Activated T-cell treated with anti-CD3 and anti-CD28 coated beads, Interleukin-2, amount 50 U/mL, for 4 hours (primary cell): Measurements from ENCODE around the gene NUP210L. TPM values are rescaled to one million over a fixed set of nuclear protein-coding genes. Genes with fewer than 3 reads are reported as not detected.

Source experiments
- ATAC-seq, 2 donors: fragments of 200-7000 bp; cut with Tn5 transposase; one replicate each; pipeline ENCODE4 v1.10.0; 2021
- DNase-seq: peaks from one replicate; pipeline ENCODE4 v3.0.0-alpha.2; 2020
- H3K27me3 Mint-ChIP-seq: one replicate; pipeline ENCODE4 v1.8.0; 2021; ENCODE audit warnings: low read depth, mixed read lengths
- H3K36me3 Mint-ChIP-seq: one replicate; pipeline ENCODE4 v1.8.0; 2022; ENCODE audit warnings: mixed read lengths; ENCODE audit not compliant: insufficient read depth
- H3K4me1 Mint-ChIP-seq: one replicate; pipeline ENCODE4 v1.8.0; 2021; ENCODE audit warnings: low read depth, mixed read lengths
- H3K4me3 Mint-ChIP-seq: one replicate; pipeline ENCODE4 v1.8.0; 2021; ENCODE audit warnings: mild to moderate bottlenecking, moderate library complexity, mixed read lengths
- H3K9me3 Mint-ChIP-seq: one replicate; pipeline ENCODE4 v1.8.0; 2021; ENCODE audit warnings: mixed read lengths
- total RNA-seq, 3 donors: library from RNA; stranded (reverse); gene quantifications; one replicate each; pipeline ENCODE4 v1.2.1, GENCODE V29; 2021

NUP210L gene
- total RNA-seq, 3 donors from 2014 or later: 0.05 to 0.08 (median 0.08) TPM

DNA sequence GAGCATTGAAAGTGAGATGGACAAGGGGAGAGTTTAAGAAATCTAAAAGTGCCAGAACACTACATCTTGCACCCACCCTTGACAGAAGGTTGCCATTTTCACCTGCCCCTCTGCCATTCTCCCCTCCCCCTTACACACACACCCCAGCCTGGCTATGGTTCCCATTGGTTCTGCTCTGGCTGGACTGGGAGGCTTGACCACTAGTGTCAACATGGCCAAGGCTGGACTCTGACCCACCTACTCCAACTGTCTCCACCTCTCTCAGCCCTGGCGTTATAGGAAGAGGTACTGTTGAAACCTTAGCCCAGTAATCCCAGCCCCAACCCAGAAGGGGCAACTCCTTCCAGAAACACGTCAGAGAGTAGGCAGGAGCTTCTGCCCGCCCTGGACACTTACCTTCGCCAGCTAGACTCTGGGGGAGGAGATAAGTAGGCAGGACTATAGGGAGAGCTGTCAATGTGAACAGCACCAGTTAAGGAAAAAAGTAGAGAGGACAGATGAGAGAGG is 201.0 kb downstream of the NUP210L start:
- H3K9me3 Mint-ChIP-seq: no peaks in the 10 kb centered on the region
- ATAC-seq (no peak), DNase-seq (no peak)
- H3K27me3 Mint-ChIP-seq: no peaks in the 10 kb centered on the region
- peaks cover 24% of the 10 kb centered on the region for H3K36me3 Mint-ChIP-seq
- peaks cover 39% of the 10 kb centered on the region for H3K4me1 Mint-ChIP-seq
- H3K4me3 Mint-ChIP-seq: no peak overlapping the region

DNA sequence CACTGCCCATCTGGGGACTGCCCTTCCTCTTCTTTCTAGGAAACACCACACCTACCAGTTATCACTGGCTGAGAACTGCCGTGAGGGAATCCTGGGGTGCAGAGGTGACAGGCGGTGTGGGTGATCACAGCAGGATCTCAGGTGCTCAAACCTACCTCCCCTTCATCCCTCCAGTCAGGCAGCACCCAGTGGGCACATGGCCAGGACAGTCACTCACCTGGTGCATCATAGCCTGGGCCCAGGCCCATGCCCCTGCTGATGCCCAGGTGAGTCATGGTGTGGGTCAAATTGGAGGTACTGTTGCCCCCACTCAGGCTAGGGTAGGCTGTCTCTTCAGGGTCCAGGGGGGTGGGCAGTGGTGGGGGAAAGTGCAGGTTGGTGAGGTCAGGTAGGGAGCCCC is 203.1 kb downstream of the NUP210L start:
- H3K4me3 Mint-ChIP-seq: no peak overlapping the region
- ATAC-seq: no peak
- no peak for DNase-seq
- no peaks in the 10 kb centered on the region for H3K27me3 Mint-ChIP-seq
- peaks cover 27% of the 10 kb centered on the region for H3K36me3 Mint-ChIP-seq
- H3K4me1 Mint-ChIP-seq: peaks cover 33% of the 10 kb centered on the region
- H3K9me3 Mint-ChIP-seq: no peaks in the 10 kb centered on the region

DNA sequence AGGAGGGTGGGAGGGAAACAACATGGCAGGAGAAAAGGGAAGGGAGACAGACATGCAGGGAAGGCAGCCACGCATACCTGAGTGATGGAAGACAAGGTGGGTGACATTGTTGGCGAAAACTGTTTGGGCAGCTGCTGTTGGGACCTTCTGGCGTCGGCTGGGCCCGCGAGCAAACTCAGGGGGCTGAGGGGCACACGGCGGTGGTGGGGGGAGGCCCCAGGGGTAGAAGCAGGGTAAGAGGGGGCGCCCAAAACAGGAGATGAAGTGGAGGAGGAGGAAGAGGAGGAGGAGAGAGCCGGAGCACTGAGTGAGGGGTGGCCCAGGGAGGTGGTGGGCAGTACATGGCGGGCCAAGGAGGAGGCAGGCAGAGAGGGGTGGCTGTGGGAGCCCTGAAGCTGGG is 203.7 kb downstream of the NUP210L start:
- H3K4me3 Mint-ChIP-seq: no peak overlapping the region
- ATAC-seq (no peak), DNase-seq (no peak)
- peaks cover 29% of the 10 kb centered on the region for H3K4me1 Mint-ChIP-seq
- no peaks in the 10 kb centered on the region for H3K9me3 Mint-ChIP-seq
- H3K36me3 Mint-ChIP-seq: peaks cover 27% of the 10 kb centered on the region
- no peaks in the 10 kb centered on the region for H3K27me3 Mint-ChIP-seq

DNA sequence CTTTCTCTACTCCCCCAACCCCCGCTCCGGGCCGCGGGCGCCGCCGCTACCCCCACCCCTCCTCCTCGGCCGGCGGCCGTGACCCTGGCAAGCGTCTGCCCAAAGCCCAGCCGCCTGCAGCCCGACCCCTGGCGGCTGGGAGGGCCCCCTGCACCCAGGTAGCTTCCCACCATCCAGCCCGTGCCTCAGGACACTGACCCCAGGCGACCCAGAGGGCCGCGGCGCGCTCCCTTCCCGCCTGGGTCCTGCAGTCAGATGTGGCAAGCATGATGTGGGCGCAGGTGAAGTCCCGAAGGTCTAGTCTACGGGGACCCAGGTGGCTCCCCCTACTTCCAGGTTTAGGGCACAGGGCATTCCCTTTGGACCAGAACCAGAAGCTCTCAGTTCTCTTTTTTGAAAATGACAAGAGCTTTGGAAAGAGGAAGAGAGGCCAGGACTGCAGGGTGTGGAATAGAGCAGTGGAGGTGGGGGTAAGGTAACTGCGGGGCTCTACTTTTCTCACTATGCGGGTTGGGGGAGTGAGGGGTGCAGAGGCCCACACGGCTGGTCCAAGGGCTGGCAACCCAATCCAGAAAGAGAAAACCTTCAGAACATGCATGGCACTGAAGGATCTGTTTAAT is 208.1 kb downstream of the NUP210L start, which contains the start of gene DENND4B:
TSS of gene DENND4B (minus strand) at position 97 of the 620 bp plus-strand sequence. CDS start 2,344 bp downstream, outside the sequence.
- peak; percentile 69 for DNase-seq
- Mint-ChIP-seq H3K9me3 (no peaks in the 10 kb centered on the region), H3K4me1 (peaks cover 36% of the 10 kb centered on the region), H3K27me3 (no peaks in the 10 kb centered on the region), H3K4me3 (peak within 1 kb of the TSS; percentile 92), H3K36me3 (peaks cover 33% of the 10 kb centered on the region)
- ATAC-seq: peak; percentile 75 to 79

DNA sequence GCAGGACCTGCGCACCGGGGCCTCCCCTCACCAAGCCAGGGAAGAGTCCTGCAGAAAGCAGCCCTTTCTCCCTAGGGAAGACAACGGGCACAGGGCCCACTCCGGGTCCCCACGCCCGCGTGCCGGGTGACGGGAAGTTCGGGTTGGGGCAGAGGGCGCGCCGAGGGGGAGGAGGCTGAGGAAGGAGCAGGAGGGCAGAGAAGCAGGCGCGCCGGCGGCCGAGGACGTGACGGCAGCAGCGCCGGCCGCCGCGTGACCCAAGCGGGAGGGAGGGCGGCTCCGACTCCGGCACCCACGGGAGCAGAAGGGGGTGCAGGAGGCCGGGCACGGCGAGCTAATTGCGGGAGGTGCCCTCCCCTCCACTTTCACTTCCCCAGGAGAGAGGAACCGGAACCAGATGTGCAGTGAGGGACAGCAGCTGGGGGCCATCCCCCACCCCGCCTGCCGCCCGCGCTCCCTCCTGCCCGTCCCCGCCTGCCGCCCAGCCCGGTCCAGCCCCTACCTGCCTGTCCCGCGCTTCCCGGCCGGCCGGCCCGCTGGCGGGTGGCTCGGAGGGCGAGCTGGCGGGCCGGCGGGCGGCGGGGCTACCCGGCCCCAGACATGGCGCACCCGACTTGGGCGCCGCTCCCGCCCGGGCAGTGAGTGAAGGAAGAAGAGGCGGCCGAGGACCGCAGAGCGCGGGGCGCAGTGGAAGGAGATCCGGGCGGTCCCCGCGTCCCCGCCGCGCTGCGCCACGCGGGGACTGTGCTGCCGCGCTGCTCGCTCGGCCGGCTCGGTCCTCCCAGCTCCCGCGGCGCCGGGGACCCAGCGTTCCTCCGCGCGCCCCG is 208.9 kb downstream of the NUP210L start:
- ATAC-seq (peak; percentile 60 to 69), DNase-seq (peak; percentile 55)
- Mint-ChIP-seq H3K4me1 (peaks cover 36% of the 10 kb centered on the region), H3K4me3 (peak overlapping the region; percentile 92), H3K9me3 (no peaks in the 10 kb centered on the region), H3K36me3 (peaks cover 30% of the 10 kb centered on the region), H3K27me3 (no peaks in the 10 kb centered on the region)

DNA sequence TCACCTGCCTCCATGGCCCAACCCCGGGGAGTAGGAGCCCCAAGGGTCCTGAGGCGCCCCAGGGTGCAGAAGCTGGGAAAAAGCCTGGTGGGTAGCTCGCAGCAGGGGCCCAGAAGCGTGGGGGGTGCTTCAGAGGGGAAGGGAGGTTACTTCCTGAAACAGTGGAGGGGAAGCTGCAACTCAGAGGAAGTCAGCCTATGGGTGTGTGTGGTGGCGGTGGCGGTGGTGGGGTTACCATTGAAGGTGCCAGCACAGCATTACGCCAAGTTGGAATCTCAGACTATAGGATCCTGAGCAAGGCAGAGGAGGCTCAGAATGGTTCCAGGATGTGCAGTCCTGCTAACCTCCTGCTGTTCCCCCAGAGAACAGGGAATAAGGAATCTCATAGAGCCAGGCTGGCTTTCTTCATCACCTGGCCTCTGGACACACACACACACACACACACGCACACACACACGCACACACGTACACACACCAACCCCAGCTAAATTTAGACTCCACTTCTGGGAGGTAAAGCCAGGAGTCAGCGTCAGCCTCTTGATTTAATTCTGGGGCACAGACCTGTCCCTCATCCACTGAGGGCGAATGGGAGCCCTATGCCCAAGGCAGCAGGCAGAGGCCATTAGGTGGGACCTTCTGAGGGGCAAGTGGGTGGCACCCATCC is 209.6 kb downstream of the NUP210L start:
- Mint-ChIP-seq H3K36me3 (peaks cover 27% of the 10 kb centered on the region), H3K4me1 (peaks cover 33% of the 10 kb centered on the region), H3K9me3 (no peaks in the 10 kb centered on the region), H3K27me3 (no peaks in the 10 kb centered on the region), H3K4me3 (peak overlapping the region; percentile 92)
- DNase-seq (peak; percentile 67), ATAC-seq (peak; percentile 63 to 64)

DNA sequence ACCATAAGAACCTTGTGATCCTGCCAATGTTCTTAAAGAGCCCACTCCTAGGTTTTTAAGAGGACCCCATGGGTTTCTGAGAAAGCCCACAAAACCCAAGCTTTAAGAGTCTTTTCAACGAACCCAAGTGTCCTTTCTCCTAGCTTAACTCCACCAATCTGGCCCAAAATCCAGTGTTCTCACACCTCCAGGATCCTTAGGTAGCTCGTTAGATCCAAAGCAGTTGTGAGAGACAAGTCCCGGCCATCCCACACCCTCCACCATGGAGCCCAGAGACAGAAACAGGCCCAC is 210.1 kb downstream of the NUP210L start:
- DNase-seq (no peak), ATAC-seq (no peak)
- Mint-ChIP-seq H3K27me3 (no peaks in the 10 kb centered on the region), H3K4me1 (peaks cover 33% of the 10 kb centered on the region), H3K36me3 (peaks cover 27% of the 10 kb centered on the region), H3K4me3 (peak overlapping the region; percentile 92), H3K9me3 (no peaks in the 10 kb centered on the region)

DNA sequence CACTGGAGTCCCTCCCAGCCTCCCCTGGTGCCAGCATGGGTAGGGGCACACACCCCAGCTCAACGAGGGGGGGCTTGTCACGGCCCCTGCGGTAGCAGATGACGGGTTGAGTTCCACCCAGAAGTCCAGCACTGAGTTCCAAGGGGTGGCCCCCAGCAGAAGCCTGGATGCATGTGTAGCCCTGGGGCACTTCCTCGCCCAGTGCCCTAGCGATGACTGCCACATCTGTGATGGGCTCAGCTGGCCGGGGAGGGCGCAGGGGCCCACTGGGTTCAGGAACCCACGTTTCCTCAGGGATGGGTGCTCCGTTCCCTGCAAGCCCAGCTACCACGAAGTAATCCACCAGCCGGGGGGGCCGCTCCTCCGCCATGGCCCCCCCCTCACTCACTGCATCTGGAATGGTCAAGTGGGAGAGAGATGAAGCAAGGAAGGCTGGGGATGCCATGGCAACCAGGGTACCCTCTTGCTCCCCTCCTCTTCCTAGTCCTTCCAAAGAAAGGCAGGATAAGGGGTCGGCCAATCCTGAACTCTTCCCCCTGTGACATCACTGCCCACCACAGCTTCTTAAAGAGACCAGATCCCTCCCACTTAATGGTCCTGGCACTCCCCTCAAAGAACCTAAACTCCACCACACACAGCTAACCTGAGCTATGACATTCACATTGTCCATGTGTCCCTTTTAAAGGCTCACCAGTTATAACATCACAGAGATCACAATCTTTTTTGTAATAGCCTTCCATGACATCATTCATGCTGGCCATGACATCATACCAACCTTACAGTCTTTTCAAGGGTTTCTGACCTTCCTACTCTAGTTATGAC is 210.7 kb downstream of the NUP210L start:
- no peaks in the 10 kb centered on the region for H3K9me3 Mint-ChIP-seq
- peaks cover 33% of the 10 kb centered on the region for H3K4me1 Mint-ChIP-seq
- H3K36me3 Mint-ChIP-seq: peaks cover 33% of the 10 kb centered on the region
- peak overlapping the region; percentile 92 for H3K4me3 Mint-ChIP-seq
- no peak for DNase-seq
- ATAC-seq: no peak
- H3K27me3 Mint-ChIP-seq: no peaks in the 10 kb centered on the region

DNA sequence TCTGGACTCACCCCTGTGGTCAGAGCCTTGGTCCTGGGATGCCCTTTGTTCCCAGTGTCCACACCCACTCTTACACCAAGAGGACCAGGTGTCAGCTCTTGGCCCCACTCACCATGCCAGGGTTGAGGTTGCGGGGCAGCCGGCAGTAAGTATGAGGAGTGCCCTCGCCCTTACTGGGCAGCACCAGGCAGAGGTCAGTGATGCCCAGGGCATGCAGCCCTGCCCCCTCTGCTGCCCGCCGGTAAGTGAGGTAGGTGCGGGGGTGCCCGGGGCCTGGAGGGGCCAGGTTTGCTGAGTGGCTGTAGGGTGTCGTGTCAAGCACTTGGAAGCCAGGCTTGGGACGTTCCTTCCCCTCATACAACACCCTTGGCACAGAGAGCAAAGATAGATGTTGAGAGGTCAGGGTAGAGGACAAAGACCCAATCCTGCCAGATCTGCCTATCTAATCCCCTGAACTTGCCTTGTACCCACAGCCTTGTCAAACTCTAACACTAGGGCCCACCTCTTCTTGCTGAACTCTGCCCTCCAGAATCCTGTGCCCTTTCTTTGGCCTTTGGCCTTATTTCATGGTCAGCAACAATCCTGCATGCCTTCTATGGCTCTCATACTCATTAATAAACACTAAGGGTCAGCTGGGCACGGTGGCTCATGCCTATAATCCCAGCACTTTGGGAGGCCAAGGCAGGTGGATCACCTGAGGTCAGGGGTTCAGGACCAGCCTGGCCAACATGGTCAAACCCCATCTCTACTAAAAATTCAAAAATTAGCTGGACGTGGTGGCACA is 211.9 kb downstream of the NUP210L start:
- DNase-seq: no peak
- Mint-ChIP-seq H3K4me3 (no peak overlapping the region), H3K4me1 (peaks cover 33% of the 10 kb centered on the region), H3K27me3 (no peaks in the 10 kb centered on the region), H3K9me3 (no peaks in the 10 kb centered on the region), H3K36me3 (peaks cover 32% of the 10 kb centered on the region)
- ATAC-seq: no peak

Other genes with a start within 250 kb of the NUP210L start
- 10 to 100 TPM; 57.3 to 58.3 (median 57.7) TPM for gene GATAD2B, start 232.1 kb downstream of the NUP210L start, total RNA-seq
- gene DENND4B, start 208.4 kb downstream of the NUP210L start, total RNA-seq: 100 to 1,000 TPM; 110 to 117 (median 115) TPM
- 10 to 100 TPM; 43.7 to 56.0 (median 51.7) TPM for gene CRTC2, start 196.5 kb downstream of the NUP210L start, total RNA-seq
- 10 to 100 TPM; 72.6 to 79.3 (median 73.9) TPM for gene SLC39A1, start 191.5 kb downstream of the NUP210L start, total RNA-seq
- gene CREB3L4, start 187.2 kb downstream of the NUP210L start, total RNA-seq: 1 to 10 TPM; 4.2 to 4.3 (median 4.3) TPM
- 100 to 1,000 TPM; 257 to 294 (median 273) TPM for gene JTB, start 177.4 kb downstream of the NUP210L start, total RNA-seq
- gene RAB13, start 168.7 kb downstream of the NUP210L start, total RNA-seq: 10 to 100 TPM in 1 of 3 donors, 1 to 10 TPM in 2; 7.0 to 16.0 (median 9.3) TPM
- gene RPS27, start 164.3 kb downstream of the NUP210L start, total RNA-seq: 1,000 to 10,000 TPM; 2,132 to 2,236 (median 2,176) TPM
- 100 to 1,000 TPM; 788 to 834 (median 808) TPM for gene TPM3, start 37.0 kb upstream of the NUP210L start, total RNA-seq
- gene CFAP141, start 51.3 kb upstream of the NUP210L start, total RNA-seq: not detected
- gene UBAP2L, start 65.9 kb upstream of the NUP210L start, total RNA-seq: 100 to 1,000 TPM; 299 to 328 (median 318) TPM
- gene HAX1, start 117.6 kb upstream of the NUP210L start, total RNA-seq: 100 to 1,000 TPM; 131 to 178 (median 157) TPM
- not detected for gene AQP10, start 166.0 kb upstream of the NUP210L start, total RNA-seq
- gene ATP8B2, start 170.5 kb upstream of the NUP210L start, total RNA-seq: 10 to 100 TPM; 73.1 to 74.9 (median 73.4) TPM